ENCODE results near the gene BPIFB2. TPM values are rescaled to one million over a fixed set of nuclear protein-coding genes. Genes with fewer than 3 reads are reported as not detected.
"Not testable (repeated sequence)": the region's sequence is repeated elsewhere in the genome, so short reads cannot be mapped to it uniquely, and the experiment has no call there.

BPIFB2 gene
- total and polyA plus RNA-seq, 7 experiments from 2014 or later, result not detected

GRCh38 chr20:33042983-33043730, 35.7 kb downstream of the BPIFB2 start:
- DNase-seq (no peak), ATAC-seq (no peak)
- intact Hi-C loops (cut with micrococcal nuclease), result no loop called here
- Mint-ChIP-seq H3K4me3 (no peak overlapping the region), H3K9me3 (peaks cover 0 to 18% (median 12%) of the 10 kb centered on the region in 11 donors), H3K27me3 (peaks cover 0 to 1% (median 0%) of the 10 kb centered on the region in 5 donors), H3K36me3 (peaks cover 0 to 8% (median 0%) of the 10 kb centered on the region in 5 donors), H3K4me1 (peaks cover 0 to 17% (median 0%) of the 10 kb centered on the region in 7 donors), H3K27ac (no peak overlapping the region)
- H3K27ac ChIP-seq (ENCODE audit: low read depth, low read length), result no peak overlapping the region
- H3K9me3 ChIP-seq (ENCODE audit: control insufficient read depth in 2 of 3, low read length in 3 of 3), result peaks cover 0 to 6% (median 6%) of the 10 kb centered on the region in 3 experiments
- POLR2A ChIA-PET, result no interaction called here
- CTCF ChIA-PET, result interaction anchor here (0.5 to 0.6 kb wide), 2 partner anchors 69 to 1308 kb away, joined by 3 read pairs; no protein-coding TSS in a partner anchor
- no peaks in the 10 kb centered on the region for H3K36me3 ChIP-seq (ENCODE audit: control insufficient read depth in 2 of 3, insufficient read depth in 3 of 3, low read length in 3 of 3)
- no peaks in the 10 kb centered on the region for H3K4me1 ChIP-seq (ENCODE audit: control insufficient read depth in 2 of 2, insufficient read depth in 2 of 2, low read length in 2 of 2)
- no peak overlapping the region for H3K4me3 ChIP-seq (ENCODE audit: low read length)
- H3K27me3 ChIP-seq (ENCODE audit: control insufficient read depth in 2 of 2, insufficient read depth in 2 of 2, low read length in 2 of 2), result no peaks in the 10 kb centered on the region

- intact Hi-C loops (cut with micrococcal nuclease), result no loop called here
- no peak overlapping the region for H3K27ac Mint-ChIP-seq
- peaks cover 0 to 17% (median 0%) of the 10 kb centered on the region in 7 donors for H3K4me1 Mint-ChIP-seq
- H3K27me3 ChIP-seq (ENCODE audit: control insufficient read depth in 2 of 2, insufficient read depth in 2 of 2, low read length in 2 of 2), result no peaks in the 10 kb centered on the region
- POLR2A ChIA-PET, result no interaction called here
- CTCF ChIA-PET, result interaction anchor here (0.7 kb wide), 1 partner anchor 78 kb away, joined by 3 read pairs; no protein-coding TSS in a partner anchor
- no peaks in the 10 kb centered on the region for H3K27me3 Mint-ChIP-seq
- no peak overlapping the region for H3K4me3 ChIP-seq (ENCODE audit: low read length)
- H3K9me3 ChIP-seq (ENCODE audit: control insufficient read depth in 2 of 3, low read length in 3 of 3), result peaks cover 0 to 6% (median 6%) of the 10 kb centered on the region in 3 experiments
- no peak overlapping the region for H3K4me3 Mint-ChIP-seq
- no peaks in the 10 kb centered on the region for H3K36me3 ChIP-seq (ENCODE audit: control insufficient read depth in 2 of 3, insufficient read depth in 3 of 3, low read length in 3 of 3)
- ATAC-seq (no peak), DNase-seq (no peak)
- peaks cover 0 to 18% (median 12%) of the 10 kb centered on the region in 11 donors for H3K9me3 Mint-ChIP-seq
- no peak overlapping the region for H3K27ac ChIP-seq (ENCODE audit: low read depth, low read length)
- peaks cover 0 to 8% (median 0%) of the 10 kb centered on the region in 5 donors for H3K36me3 Mint-ChIP-seq
- no peaks in the 10 kb centered on the region for H3K4me1 ChIP-seq (ENCODE audit: control insufficient read depth in 2 of 2, insufficient read depth in 2 of 2, low read length in 2 of 2)
Observed at GRCh38 chr20:33043731-33044181, 36.3 kb downstream of the BPIFB2 start.

GRCh38 chr20:33045129-33045721, 37.7 kb downstream of the BPIFB2 start:
- POLR2A ChIA-PET; H3K27me3 Mint-ChIP-seq; ATAC-seq; H3K4me3 Mint-ChIP-seq; DNase-seq; CTCF ChIA-PET; H3K4me1 ChIP-seq (ENCODE audit: control insufficient read depth in 2 of 2, insufficient read depth in 2 of 2, low read length in 2 of 2); H3K27me3 ChIP-seq (ENCODE audit: control insufficient read depth in 2 of 2, insufficient read depth in 2 of 2, low read length in 2 of 2); H3K9me3 ChIP-seq (ENCODE audit: control insufficient read depth in 2 of 3, low read length in 3 of 3); H3K36me3 Mint-ChIP-seq; H3K27ac ChIP-seq (ENCODE audit: low read depth, low read length); H3K4me3 ChIP-seq (ENCODE audit: low read length); intact Hi-C loops (cut with micrococcal nuclease); H3K27ac Mint-ChIP-seq; H3K36me3 ChIP-seq (ENCODE audit: control insufficient read depth in 2 of 3, insufficient read depth in 3 of 3, low read length in 3 of 3): not testable (repeated sequence)
- Mint-ChIP-seq H3K9me3 (peaks cover 0 to 18% (median 12%) of the 10 kb centered on the region in 11 donors), H3K4me1 (peaks cover 0 to 12% (median 0%) of the 10 kb centered on the region in 7 donors)

- Histone ChIP-seq H3K27ac (ENCODE audit: low read depth, low read length) (no peak overlapping the region), H3K4me1 (ENCODE audit: control insufficient read depth in 2 of 2, insufficient read depth in 2 of 2, low read length in 2 of 2) (no peaks in the 10 kb centered on the region), H3K4me3 (ENCODE audit: low read length) (no peak overlapping the region), H3K27me3 (ENCODE audit: control insufficient read depth in 2 of 2, insufficient read depth in 2 of 2, low read length in 2 of 2) (no peaks in the 10 kb centered on the region), H3K36me3 (ENCODE audit: control insufficient read depth in 2 of 3, insufficient read depth in 3 of 3, low read length in 3 of 3) (no peaks in the 10 kb centered on the region), H3K9me3 (ENCODE audit: control insufficient read depth in 2 of 3, low read length in 3 of 3) (peaks cover 0 to 6% (median 6%) of the 10 kb centered on the region in 3 experiments)
- intact Hi-C loops (cut with micrococcal nuclease), result no loop called here
- no peak for ATAC-seq
- POLR2A ChIA-PET, result no interaction called here
- Mint-ChIP-seq H3K27ac (no peak overlapping the region), H3K4me3 (no peak overlapping the region), H3K36me3 (peaks cover 0 to 8% (median 0%) of the 10 kb centered on the region in 5 donors), H3K27me3 (no peaks in the 10 kb centered on the region), H3K9me3 (peaks cover 0 to 18% (median 12%) of the 10 kb centered on the region in 11 donors), H3K4me1 (peaks cover 0 to 11% (median 0%) of the 10 kb centered on the region in 7 donors)
- DNase-seq, result no peak
- CTCF ChIA-PET, result no interaction called here
Observed at GRCh38 chr20:33046412-33046811, 38.9 kb downstream of the BPIFB2 start.

GRCh38 chr20:33051333-33051732, 43.8 kb downstream of the BPIFB2 start:
- H3K9me3 ChIP-seq (ENCODE audit: control insufficient read depth in 2 of 3, low read length in 3 of 3), result peaks cover 0 to 2% (median under 1%) of the 10 kb centered on the region in 3 experiments
- Mint-ChIP-seq H3K27ac (peak overlapping the region in 3 of 9 donors; percentile 22 to 67 (median 52)), H3K4me3 (no peak overlapping the region), H3K36me3 (peaks cover 0 to under 1% (median 0%) of the 10 kb centered on the region in 5 donors), H3K9me3 (peaks cover 0 to 5% (median 2%) of the 10 kb centered on the region in 11 donors), H3K4me1 (peaks cover 0 to 9% (median 0%) of the 10 kb centered on the region in 7 donors), H3K27me3 (no peaks in the 10 kb centered on the region)
- POLR2A ChIA-PET, result interaction anchor here (1.1 kb wide), 1 partner anchor 84 kb away, joined by 3 read pairs; no protein-coding TSS in a partner anchor
- no peaks in the 10 kb centered on the region for H3K27me3 ChIP-seq (ENCODE audit: control insufficient read depth in 2 of 2, insufficient read depth in 2 of 2, low read length in 2 of 2)
- DNase-seq, result no peak
- no peak overlapping the region for H3K27ac ChIP-seq (ENCODE audit: low read depth, low read length)
- intact Hi-C loops (cut with micrococcal nuclease), result no loop called here
- no peaks in the 10 kb centered on the region for H3K4me1 ChIP-seq (ENCODE audit: control insufficient read depth in 2 of 2, insufficient read depth in 2 of 2, low read length in 2 of 2)
- no peak for ATAC-seq
- no peak overlapping the region for H3K4me3 ChIP-seq (ENCODE audit: low read length)
- CTCF ChIA-PET, result no interaction called here
- H3K36me3 ChIP-seq (ENCODE audit: control insufficient read depth in 2 of 3, insufficient read depth in 3 of 3, low read length in 3 of 3), result no peaks in the 10 kb centered on the region

GRCh38 chr20:33053291-33054106, 46.0 kb downstream of the BPIFB2 start, which contains the start of gene BPIFB3:
Gene BPIFB3 (plus strand): TSS chr20:33053903. CDS start chr20:33055436, 1,533 bp downstream.
- H3K27me3 ChIP-seq (ENCODE audit: control insufficient read depth in 2 of 2, insufficient read depth in 2 of 2, low read length in 2 of 2), result no peaks in the 10 kb centered on the region
- no peaks in the 10 kb centered on the region for H3K27me3 Mint-ChIP-seq
- H3K27ac ChIP-seq (ENCODE audit: low read depth, low read length), result no peak within 1 kb of the TSS
- H3K4me1 Mint-ChIP-seq, result peaks cover 0 to 13% (median 0%) of the 10 kb centered on the region in 7 donors
- ATAC-seq (no peak), DNase-seq (no peak)
- H3K27ac Mint-ChIP-seq, result peak within 1 kb of the TSS in 2 of 9 donors; percentile 42 to 65
- no peaks in the 10 kb centered on the region for H3K9me3 ChIP-seq (ENCODE audit: control insufficient read depth in 2 of 3, low read length in 3 of 3)
- no peak within 1 kb of the TSS for H3K4me3 ChIP-seq (ENCODE audit: low read length)
- H3K4me3 Mint-ChIP-seq, result no peak within 1 kb of the TSS
- no peaks in the 10 kb centered on the region for H3K36me3 ChIP-seq (ENCODE audit: control insufficient read depth in 2 of 3, insufficient read depth in 3 of 3, low read length in 3 of 3)
- POLR2A ChIA-PET, result no interaction called here
- no peaks in the 10 kb centered on the region for H3K4me1 ChIP-seq (ENCODE audit: control insufficient read depth in 2 of 2, insufficient read depth in 2 of 2, low read length in 2 of 2)
- intact Hi-C loops (cut with micrococcal nuclease), result no loop called here
- H3K36me3 Mint-ChIP-seq, result no peaks in the 10 kb centered on the region
- CTCF ChIA-PET, result no interaction called here
- peaks cover 0 to 2% (median 0%) of the 10 kb centered on the region in 11 donors for H3K9me3 Mint-ChIP-seq

Data from naive thymus-derived CD4-positive, alpha-beta T cell (primary cell).